Prostate gland (tissue), 2 donors: ENCODE results near the gene CAMSAP2. TPM values are rescaled to one million over a fixed set of nuclear protein-coding genes. Genes with fewer than 3 reads are reported as not detected.

ENCODE experiments used
- DNase-seq: peaks from one replicate; pipeline ENCODE4 v3.0.0-alpha.2; 2019; ENCODE audit warnings: low spot score
- H3K27ac ChIP-seq, 2 donors: fragments of 200-600 bp; sonication (generic); 2 replicates each; pipeline ENCODE4 v1.5.1; 2017 to 2019
- H3K27me3 ChIP-seq: fragments of 200-600 bp; sonication (generic); replicated peaks from 2 replicates; pipeline ENCODE4 v1.5.1; 2019; ENCODE audit not compliant: insufficient read depth
- H3K36me3 ChIP-seq, 2 donors: fragments of 200-600 bp; sonication (generic); 1 replicate in 1 of 2; 2 replicates in 1 of 2; pipeline versions ENCODE4 v1.5.1 to v1.8.1; 2017 to 2019
- H3K4me1 ChIP-seq: fragments of 200-600 bp; sonication (generic); replicated peaks from 2 replicates; pipeline ENCODE4 v1.5.1; 2019
- H3K4me3 ChIP-seq, 2 donors: fragments of 200-600 bp; sonication (generic); 2 replicates each; pipeline ENCODE4 v1.5.1; 2017 to 2019
- H3K9me3 ChIP-seq: fragments of 200-600 bp; sonication (generic); 2 replicates; pipeline ENCODE4 v1.5.1; 2017
- CTCF ChIP-seq, 4 experiments: fragments of 200-600 bp in 2 of 4; fragments of 450-650 bp in 2 of 4; sonication (generic) in 2 of 4; IDR thresholded peaks; 1 replicate in 3 of 4; 2 replicates in 1 of 4; pipeline ENCODE4 v1.5.1; 2016 to 2019; ENCODE audit warnings: antibody characterized with exemption in 4 of 4, mild to moderate bottlenecking in 2 of 4, moderate library complexity in 2 of 4
- POLR2A ChIP-seq: fragments of 450-650 bp; IDR thresholded peaks from one replicate; pipeline ENCODE4 v1.6.1; 2016; ENCODE audit warnings: antibody characterized with exemption, mild to moderate bottlenecking
- POLR2AphosphoS5 ChIP-seq: sonication (generic); formaldehyde crosslinking; IDR thresholded peaks from one replicate; pipeline ENCODE4 v1.6.1; 2017; ENCODE audit warnings: antibody characterized with exemption
- WGBS: methylation state at CpG from one replicate; pipeline ENCODE4 v1.1.5; 2018; 5-methylcytosine and 5-hydroxymethylcytosine counted together
- intact Hi-C: fragments of 100-400 bp; cut with DNase I; formaldehyde crosslinking; loops from one replicate; pipeline ENCODE4 v1.14.2; 2022
- total RNA-seq, 2 donors: library from RNA; depleted of rRNA; stranded (reverse); fragments of >200 nt; gene quantifications; one replicate each; pipeline ENCODE4 v1.1.0, GENCODE V29; 2016

Gene CAMSAP2
- 10 to 100 TPM; 15.8 to 22.8 TPM for total RNA-seq

- no peak for TF ChIP-seq POLR2A
- WGBS, result 2% methylated on average over 31 of the region's 33 CpGs
- Histone ChIP-seq H3K27me3 (no peaks in the 10 kb centered on the region), H3K4me3 (peak within 1 kb of the TSS; percentile 85 to 95), H3K4me1 (no peaks in the 10 kb centered on the region), H3K27ac (peak within 1 kb of the TSS; percentile 99 to 100), H3K36me3 (no peaks in the 10 kb centered on the region), H3K9me3 (no peaks in the 10 kb centered on the region)
- intact Hi-C loops, result loop anchor here (5.0 kb wide), 2 partner anchors 64 to 116 kb away; partner anchors contain the start of gene KIF14
- DNase-seq, result peak; percentile 81
These were observed at the start of gene CAMSAP2 for GRCh38 chr1:200738327-200738948. Gene CAMSAP2 (plus strand): TSS chr1:200738893. CDS start chr1:200739828, 935 bp downstream.

GRCh38 chr1:200692316-200692715 lies 46.4 kb upstream of the CAMSAP2 start:
- Histone ChIP-seq H3K36me3 (no peaks in the 10 kb centered on the region), H3K9me3 (no peaks in the 10 kb centered on the region), H3K4me1 (no peaks in the 10 kb centered on the region), H3K4me3 (no peak overlapping the region), H3K27me3 (no peaks in the 10 kb centered on the region), H3K27ac (no peak overlapping the region)
- DNase-seq, result no peak
- no peak for TF ChIP-seq POLR2AphosphoS5
- no peak for TF ChIP-seq POLR2A
- no peak for TF ChIP-seq CTCF (IDR thresholded peaks at IDR 0.05)
- WGBS, result 64% methylated on average over 1 of the region's 1 CpG
- intact Hi-C loops, result no loop called here

- H3K4me1 ChIP-seq, result no peaks in the 10 kb centered on the region
- no peak for DNase-seq
- TF ChIP-seq CTCF (IDR thresholded peaks at IDR 0.05) (no peak), POLR2A (no peak), POLR2AphosphoS5 (no peak)
- intact Hi-C loops, result no loop called here
- H3K27ac ChIP-seq, result no peak overlapping the region
- no peaks in the 10 kb centered on the region for H3K9me3 ChIP-seq
- H3K27me3 ChIP-seq, result no peaks in the 10 kb centered on the region
- no peaks in the 10 kb centered on the region for H3K36me3 ChIP-seq
- no peak overlapping the region for H3K4me3 ChIP-seq
These were observed 45.4 kb upstream of the CAMSAP2 start for GRCh38 chr1:200693327-200693726.

GRCh38 chr1:200694738-200695137 lies 44.0 kb upstream of the CAMSAP2 start:
- H3K4me3 ChIP-seq, result no peak overlapping the region
- no peak for DNase-seq
- no peaks in the 10 kb centered on the region for H3K4me1 ChIP-seq
- no peaks in the 10 kb centered on the region for H3K27me3 ChIP-seq
- 35% methylated on average over 3 of the region's 3 CpGs for WGBS
- intact Hi-C loops, result no loop called here
- TF ChIP-seq CTCF (IDR thresholded peaks at IDR 0.05), result no peak
- TF ChIP-seq POLR2A, result no peak
- H3K27ac ChIP-seq, result no peak overlapping the region
- H3K9me3 ChIP-seq, result no peaks in the 10 kb centered on the region
- H3K36me3 ChIP-seq, result no peaks in the 10 kb centered on the region

GRCh38 chr1:200699871-200700270 lies 38.8 kb upstream of the CAMSAP2 start:
- no peaks in the 10 kb centered on the region for H3K27me3 ChIP-seq
- DNase-seq, result no peak
- no peak overlapping the region for H3K27ac ChIP-seq
- H3K9me3 ChIP-seq, result no peaks in the 10 kb centered on the region
- WGBS, result 56% methylated on average over 1 of the region's 1 CpG
- no peaks in the 10 kb centered on the region for H3K36me3 ChIP-seq
- no peak overlapping the region for H3K4me3 ChIP-seq
- H3K4me1 ChIP-seq, result no peaks in the 10 kb centered on the region
- intact Hi-C loops, result no loop called here
- no peak for TF ChIP-seq POLR2A
- no peak for TF ChIP-seq CTCF (IDR thresholded peaks at IDR 0.05)
- TF ChIP-seq POLR2AphosphoS5, result no peak
